Transverse colon (tissue), 4 donors: Measurements from ENCODE around the gene CCL23. TPM values are rescaled to one million over a fixed set of nuclear protein-coding genes. Genes with fewer than 3 reads are reported as not detected.
A peak's percentile ranks its signal among the peaks of the same experiment; 100 is the strongest.
"Not testable (repeated sequence)": the region's sequence is repeated elsewhere in the genome, so short reads cannot be mapped to it uniquely, and the experiment has no call there.

Source experiments
- DNase-seq: peaks from one replicate; pipeline ENCODE4 v3.0.0-alpha.2; 2019
- H3K27ac ChIP-seq, 4 donors: fragments of 200-600 bp; sonication (generic); 2 replicates each; pipeline ENCODE4 v1.5.1; 2016 to 2018; ENCODE audit warnings: inconsistent platforms in 4 of 4
- H3K27me3 ChIP-seq: fragments of 200-600 bp; sonication (generic); 2 replicates; pipeline ENCODE4 v1.5.1; 2017; ENCODE audit warnings: inconsistent platforms
- H3K36me3 ChIP-seq, 4 donors: fragments of 200-600 bp; sonication (generic); 2 replicates each; pipeline ENCODE4 v1.5.1; 2017 to 2019; ENCODE audit warnings: inconsistent platforms in 4 of 4
- H3K4me1 ChIP-seq, 4 donors: fragments of 200-600 bp; sonication (generic); 2 replicates each; pipeline ENCODE4 v1.5.1; 2017 to 2020; ENCODE audit warnings: inconsistent platforms in 4 of 4
- H3K4me3 ChIP-seq, 4 donors: fragments of 200-600 bp; sonication (generic); 1 replicate in 1 of 4; 2 replicates in 3 of 4; pipeline versions ENCODE4 v1.5.1 to v1.6.1; 2017 to 2019; ENCODE audit warnings: inconsistent platforms in 4 of 4
- H3K9me3 ChIP-seq, 2 donors: fragments of 200-600 bp; sonication (generic); 2 replicates each; pipeline ENCODE4 v1.5.1; 2017 to 2019; ENCODE audit warnings: inconsistent platforms in 2 of 2
- CTCF ChIP-seq, 5 experiments: fragments of 200-600 bp in 3 of 5; fragments of 450-650 bp in 2 of 5; sonication (generic) in 3 of 5; IDR thresholded peaks; 1 replicate in 2 of 5; 2 replicates in 3 of 5; pipeline ENCODE4 v1.5.1; 2016 to 2017; ENCODE audit warnings: antibody characterized with exemption in 5 of 5, inconsistent platforms in 3 of 5, mild to moderate bottlenecking in 2 of 5, moderate library complexity in 1 of 5
- EP300 ChIP-seq: sonication (generic); formaldehyde crosslinking; IDR thresholded peaks from one replicate; pipeline ENCODE4 v1.6.1; 2017; ENCODE audit warnings: antibody characterized with exemption, low read depth
- POLR2A ChIP-seq: fragments of 450-650 bp; IDR thresholded peaks from one replicate; pipeline ENCODE4 v1.6.1; 2016; ENCODE audit warnings: antibody characterized with exemption, mild to moderate bottlenecking, moderate library complexity
- POLR2AphosphoS5 ChIP-seq, 3 donors: sonication (generic); formaldehyde crosslinking; IDR thresholded peaks; one replicate each; pipeline ENCODE4 v1.6.1; 2016; ENCODE audit warnings: antibody characterized with exemption in 3 of 3
- WGBS, 2 donors: methylation state at CpG; one replicate each; pipeline ENCODE4 v1.1.5; 2018; ENCODE audit warnings: low coverage in 1 of 2; 5-methylcytosine and 5-hydroxymethylcytosine counted together
- in situ Hi-C, 4 donors: fragments of 200-750 bp; cut with MboI; loops; one replicate each; pipeline versions ENCODE4 v1.15.0 to v1.15.1; 2017; ENCODE audit warnings: low sequenced_read_pairs in 3 of 4, low pct_ligation_motif_present in 1 of 4, low pct_unique_long_range_greater_than_20kb in 1 of 4
- intact Hi-C: fragments of 100-400 bp; cut with DNase I; formaldehyde crosslinking; loops from one replicate; pipeline ENCODE4 v1.15.1; 2023; ENCODE audit warnings: low total_unique reads
- total RNA-seq, 4 donors: library from RNA; depleted of rRNA; stranded (reverse); fragments of >200 nt; gene quantifications; one replicate each; pipeline ENCODE4 v1.1.0, GENCODE V29; 2016

The CCL23 gene
- total RNA-seq, 4 donors from 2014 or later, result 9.1 TPM; not detected in 3

- 37 to 53% methylated on average over 5 to 6 of the region's 6 CpGs for WGBS, 2 donors
- H3K4me1 ChIP-seq, result peaks cover 0 to 29% (median 17%) of the 10 kb centered on the region in 4 donors
- H3K27ac ChIP-seq, result peak overlapping the region; percentile 75 to 87 (median 86)
- DNase-seq, result peak; percentile 51
- intact Hi-C loops (no loop called here), in situ Hi-C loops (no loop called here)
- no peaks in the 10 kb centered on the region for H3K9me3 ChIP-seq
- no peak for TF ChIP-seq EP300
- peak in 1 of 3 donors; percentile 34 for TF ChIP-seq POLR2AphosphoS5 (IDR thresholded peaks at IDR 0.05)
- TF ChIP-seq POLR2A, result no peak
- no peak for TF ChIP-seq CTCF (IDR thresholded peaks at IDR 0.05)
- H3K4me3 ChIP-seq, result peak overlapping the region in 3 of 4 donors; percentile 28 to 42 (median 32)
- peaks cover 0 to 10% (median 4%) of the 10 kb centered on the region in 4 donors for H3K36me3 ChIP-seq
- no peaks in the 10 kb centered on the region for H3K27me3 ChIP-seq
Observed at GRCh38 chr17:36000732-36001109, 17.1 kb downstream of the CCL23 start.

- DNase-seq, result no peak
- no peak for TF ChIP-seq POLR2AphosphoS5 (IDR thresholded peaks at IDR 0.05)
- TF ChIP-seq POLR2A, result no peak
- TF ChIP-seq EP300, result no peak
- TF ChIP-seq CTCF (IDR thresholded peaks at IDR 0.05), result no peak
- H3K4me3 ChIP-seq, result no peak overlapping the region
- H3K4me1 ChIP-seq, result peaks cover 0 to 15% (median 10%) of the 10 kb centered on the region in 4 donors
- no peaks in the 10 kb centered on the region for H3K9me3 ChIP-seq
- H3K27ac ChIP-seq, result no peak overlapping the region
- H3K27me3 ChIP-seq, result no peaks in the 10 kb centered on the region
- in situ Hi-C loops, result no loop called here
- H3K36me3 ChIP-seq, result peaks cover 0 to 10% (median 4%) of the 10 kb centered on the region in 4 donors
- whole genome bisulfite sequencing, 2 donors, result 50 to 88% methylated on average over 1 of the region's 1 CpG
- intact Hi-C loops, result no loop called here
Observed at GRCh38 chr17:35998756-35999155, 19.0 kb downstream of the CCL23 start.

- in situ Hi-C loops (no loop called here), intact Hi-C loops (no loop called here)
- Histone ChIP-seq H3K27me3 (no peaks in the 10 kb centered on the region), H3K27ac (no peak overlapping the region), H3K9me3 (no peaks in the 10 kb centered on the region), H3K36me3 (peaks cover 0 to 10% (median 4%) of the 10 kb centered on the region in 4 donors), H3K4me1 (peaks cover 0 to 11% (median 8%) of the 10 kb centered on the region in 4 donors), H3K4me3 (no peak overlapping the region)
- 79% methylated on average over 11 of the region's 11 CpGs; no CpG with 5 or more reads in 1 of the 2 donors for WGBS, 2 donors
- no peak for DNase-seq
- TF ChIP-seq POLR2A (no peak), EP300 (no peak), CTCF (IDR thresholded peaks at IDR 0.05) (no peak), POLR2AphosphoS5 (IDR thresholded peaks at IDR 0.05) (no peak)
Observed at GRCh38 chr17:35998018-35998545, 19.7 kb downstream of the CCL23 start.

GRCh38 chr17:35995346-35995745, 22.4 kb downstream of the CCL23 start:
- intact Hi-C loops, H3K4me1 ChIP-seq, H3K9me3 ChIP-seq, in situ Hi-C loops, H3K4me3 ChIP-seq, H3K27me3 ChIP-seq, H3K27ac ChIP-seq, DNase-seq: not testable (repeated sequence)
- 71 to 100% methylated on average over 2 of the region's 2 CpGs for WGBS, 2 donors
- peaks cover 0 to 19% (median 4%) of the 10 kb centered on the region in 4 donors for H3K36me3 ChIP-seq

- DNase-seq, result no peak
Observed at GRCh38 chr17:35991075-35991474, 26.7 kb downstream of the CCL23 start.

More at GRCh38 chr17:35991075-35991474, 26.7 kb downstream of the CCL23 start:
- in situ Hi-C loops (no loop called here), intact Hi-C loops (no loop called here)
- H3K4me3 ChIP-seq, result no peak overlapping the region
- no peaks in the 10 kb centered on the region for H3K9me3 ChIP-seq
- no peaks in the 10 kb centered on the region for H3K4me1 ChIP-seq
- 48 to 63% methylated on average over 1 to 2 of the region's 2 CpGs for WGBS, 2 donors
- H3K36me3 ChIP-seq, result peaks cover 0 to 9% (median under 1%) of the 10 kb centered on the region in 4 donors
- TF ChIP-seq POLR2A, result no peak
- TF ChIP-seq EP300, result no peak
- no peak for TF ChIP-seq CTCF (IDR thresholded peaks at IDR 0.05)
- TF ChIP-seq POLR2AphosphoS5 (IDR thresholded peaks at IDR 0.05), result no peak
- no peak overlapping the region for H3K27ac ChIP-seq
- H3K27me3 ChIP-seq, result no peaks in the 10 kb centered on the region
